Measurements from ENCODE around the gene TMTC1. TPM values are rescaled to one million over a fixed set of nuclear protein-coding genes. Genes with fewer than 3 reads are reported as not detected.

The TMTC1 gene
- polyA plus RNA-seq, 1 donor (not counting 4 experiments of a cell fraction or from before 2014, with no cell fraction given), result 3.7 TPM

DNA sequence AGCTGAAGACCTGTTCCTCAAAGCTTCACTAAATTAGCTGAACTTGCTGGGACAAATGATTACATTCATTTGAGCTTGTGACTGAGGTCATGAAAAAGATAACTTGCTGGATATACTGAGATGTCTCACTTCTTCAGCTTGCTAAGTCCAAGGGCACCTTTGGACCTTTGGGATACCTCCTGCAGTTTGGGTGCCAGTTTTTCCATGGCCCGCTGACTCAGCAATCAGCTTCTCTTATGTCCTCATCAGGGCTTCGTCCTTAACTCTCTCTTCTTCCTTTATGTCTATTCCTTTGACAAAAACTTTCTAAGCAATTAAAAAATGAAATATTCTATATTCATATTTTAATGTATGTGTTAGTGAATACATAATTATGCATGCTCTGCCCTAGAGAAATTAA is 331.9 kb downstream of the TMTC1 start:
- H3K9me1 ChIP-seq (ENCODE audit: control insufficient read depth, extremely low read depth, insufficient read depth, low read length), result no peaks in the 10 kb centered on the region
- no peaks in the 10 kb centered on the region for H4K20me1 ChIP-seq (ENCODE audit: control insufficient read depth, extremely low read depth, insufficient read depth, low read length)
- no peaks in the 10 kb centered on the region for H3K79me2 ChIP-seq (ENCODE audit: control insufficient read depth, insufficient read depth, low read length)
- H3K4me2 ChIP-seq (ENCODE audit: control insufficient read depth, extremely low read depth, insufficient read depth, low read depth, low read length), result no peak overlapping the region
- dilution Hi-C loops (cut with MboI; ENCODE audit: extremely low pct_ligation_motif_present, low sequenced_read_pairs), result no loop called here
- H3K36me3 ChIP-seq (ENCODE audit: control insufficient read depth in 2 of 2, extremely low read depth in 1 of 2, insufficient read depth in 2 of 2, low read length in 2 of 2), result no peaks in the 10 kb centered on the region
- H2AFZ ChIP-seq (ENCODE audit: control insufficient read depth, low read length), result no peak overlapping the region
- TF ChIP-seq, protein P1, sequence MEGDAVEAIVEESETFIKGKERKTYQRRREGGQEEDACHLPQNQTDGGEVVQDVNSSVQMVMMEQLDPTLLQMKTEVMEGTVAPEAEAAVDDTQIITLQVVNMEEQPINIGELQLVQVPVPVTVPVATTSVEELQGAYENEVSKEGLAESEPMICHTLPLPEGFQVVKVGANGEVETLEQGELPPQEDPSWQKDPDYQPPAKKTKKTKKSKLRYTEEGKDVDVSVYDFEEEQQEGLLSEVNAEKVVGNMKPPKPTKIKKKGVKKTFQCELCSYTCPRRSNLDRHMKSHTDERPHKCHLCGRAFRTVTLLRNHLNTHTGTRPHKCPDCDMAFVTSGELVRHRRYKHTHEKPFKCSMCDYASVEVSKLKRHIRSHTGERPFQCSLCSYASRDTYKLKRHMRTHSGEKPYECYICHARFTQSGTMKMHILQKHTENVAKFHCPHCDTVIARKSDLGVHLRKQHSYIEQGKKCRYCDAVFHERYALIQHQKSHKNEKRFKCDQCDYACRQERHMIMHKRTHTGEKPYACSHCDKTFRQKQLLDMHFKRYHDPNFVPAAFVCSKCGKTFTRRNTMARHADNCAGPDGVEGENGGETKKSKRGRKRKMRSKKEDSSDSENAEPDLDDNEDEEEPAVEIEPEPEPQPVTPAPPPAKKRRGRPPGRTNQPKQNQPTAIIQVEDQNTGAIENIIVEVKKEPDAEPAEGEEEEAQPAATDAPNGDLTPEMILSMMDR (optimal IDR thresholded peaks at IDR 0.05 in 1 of 3, IDR thresholded peaks at IDR 0.05 in 1 of 3, conservative IDR thresholded peaks at IDR 0.05 in 1 of 3; ENCODE audit: extremely low read depth in 1 of 3, insufficient read depth in 2 of 3, low read length in 3 of 3), result no peak
- no peak for TF ChIP-seq EZH2 (IDR thresholded peaks at IDR 0.05; ENCODE audit: low read length)
- no peak for DNase-seq (ENCODE audit: low read depth, low spot score)
- no peak for FAIRE-seq
- no peaks in the 10 kb centered on the region for H3K4me1 ChIP-seq (ENCODE audit: control insufficient read depth, extremely low read depth, insufficient read depth, low read length)
- no peak overlapping the region for H3K4me3 ChIP-seq (ENCODE audit: control insufficient read depth in 2 of 3, extremely low read depth in 1 of 3, insufficient read depth in 2 of 3, low read depth in 1 of 3, low read length in 3 of 3)
- no peak overlapping the region for H3K27ac ChIP-seq (ENCODE audit: control insufficient read depth, insufficient read depth, low read length)
- no peaks in the 10 kb centered on the region for H3K9me3 ChIP-seq (ENCODE audit: control insufficient read depth, low read depth, low read length)
- H3K9ac ChIP-seq (ENCODE audit: control insufficient read depth, extremely low read depth, insufficient read depth, low read length), result no peak overlapping the region
- H3K27me3 ChIP-seq (ENCODE audit: control insufficient read depth, extremely low read depth, insufficient read depth, low read length), result no peaks in the 10 kb centered on the region
